Measurements from ENCODE around the gene MLEC.

MLEC gene

DNA sequence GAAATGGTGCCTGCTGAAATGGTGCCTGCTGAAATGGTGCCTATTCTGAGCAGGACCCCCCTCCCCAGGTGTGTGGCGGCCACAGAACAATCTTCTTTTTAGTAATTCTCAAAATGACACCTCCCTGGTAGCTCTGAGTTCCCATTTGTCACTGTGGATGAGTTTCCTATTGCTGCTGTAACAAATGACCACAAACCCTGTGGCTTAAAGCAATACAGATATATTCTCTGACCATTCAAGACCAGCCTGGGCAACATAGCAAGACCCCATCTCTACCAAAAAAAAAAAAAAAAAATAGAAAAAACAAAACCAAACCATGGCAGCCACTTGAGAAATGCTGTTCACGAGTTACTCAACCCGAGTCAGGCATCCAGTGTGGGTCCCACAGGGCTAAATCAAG is 46.6 kb downstream of the MLEC start:
- no peak overlapping the region for H3K27ac ChIP-seq (ENCODE audit: low read depth, low read length)
- no peak overlapping the region for H3K4me3 ChIP-seq (ENCODE audit: low read length)
- no peaks in the 10 kb centered on the region for H3K27me3 ChIP-seq (ENCODE audit: control insufficient read depth, insufficient read depth, low read length)
- no peak overlapping the region for H3K9ac ChIP-seq (ENCODE audit: low read length)
- no peaks in the 10 kb centered on the region for H3K4me1 ChIP-seq (ENCODE audit: control insufficient read depth, insufficient read depth, low read length)
- H3K36me3 ChIP-seq (ENCODE audit: control insufficient read depth, insufficient read depth, low read length) = peaks cover 3% of the 10 kb centered on the region

DNA sequence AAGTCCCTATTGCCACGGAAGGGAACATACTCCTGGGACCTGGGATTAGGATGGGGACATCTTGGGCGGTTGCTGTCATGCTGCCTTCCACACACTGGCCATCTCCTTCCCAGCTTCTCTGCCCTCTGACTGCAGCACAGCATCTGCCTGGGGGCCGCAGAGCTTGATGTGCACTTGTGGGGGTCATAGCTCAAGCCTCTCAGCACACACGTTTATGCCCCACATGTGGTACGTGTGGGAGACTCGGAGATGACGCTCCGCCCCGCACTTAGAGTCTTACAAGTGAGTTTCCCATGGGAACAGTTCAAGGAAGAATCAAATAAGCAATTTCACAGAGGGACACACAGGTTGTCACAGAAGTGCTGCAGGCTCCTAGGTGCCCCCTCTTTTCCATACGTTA is 47.3 kb downstream of the MLEC start:
- no peaks in the 10 kb centered on the region for H3K27me3 ChIP-seq (ENCODE audit: control insufficient read depth, insufficient read depth, low read length)
- peaks cover 4% of the 10 kb centered on the region for H3K36me3 ChIP-seq (ENCODE audit: control insufficient read depth, insufficient read depth, low read length)
- no peaks in the 10 kb centered on the region for H3K4me1 ChIP-seq (ENCODE audit: control insufficient read depth, insufficient read depth, low read length)
- no peak overlapping the region for H3K4me3 ChIP-seq (ENCODE audit: low read length)
- no peak overlapping the region for H3K27ac ChIP-seq (ENCODE audit: low read depth, low read length)
- H3K9ac ChIP-seq (ENCODE audit: low read length) = no peak overlapping the region

DNA sequence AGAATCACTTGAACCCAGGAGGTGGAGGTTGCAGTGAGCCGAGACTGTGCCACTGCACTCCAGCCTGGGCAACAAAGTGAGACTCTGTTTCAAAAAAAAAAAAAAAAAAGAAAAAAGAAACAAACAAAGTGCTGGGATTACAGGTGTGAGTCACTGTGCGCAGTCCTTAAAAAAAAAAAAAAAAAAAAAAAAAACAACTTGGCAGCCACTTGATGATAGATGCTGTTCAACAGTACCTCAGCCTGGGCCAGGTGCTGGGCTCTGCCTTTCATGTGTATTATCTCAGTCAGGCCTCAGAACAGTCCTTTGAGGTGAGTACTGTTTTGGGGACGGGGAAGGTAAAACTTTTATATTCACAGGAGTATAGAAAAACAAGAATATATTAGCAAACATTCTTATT is 48.2 kb downstream of the MLEC start:
- H3K4me1 ChIP-seq (ENCODE audit: control insufficient read depth, insufficient read depth, low read length) = no peaks in the 10 kb centered on the region
- H3K9ac ChIP-seq (ENCODE audit: low read length) = no peak overlapping the region
- H3K4me3 ChIP-seq (ENCODE audit: low read length) = no peak overlapping the region
- no peaks in the 10 kb centered on the region for H3K27me3 ChIP-seq (ENCODE audit: control insufficient read depth, insufficient read depth, low read length)
- peaks cover 2% of the 10 kb centered on the region for H3K36me3 ChIP-seq (ENCODE audit: control insufficient read depth, insufficient read depth, low read length)
- no peak overlapping the region for H3K27ac ChIP-seq (ENCODE audit: low read depth, low read length)

DNA sequence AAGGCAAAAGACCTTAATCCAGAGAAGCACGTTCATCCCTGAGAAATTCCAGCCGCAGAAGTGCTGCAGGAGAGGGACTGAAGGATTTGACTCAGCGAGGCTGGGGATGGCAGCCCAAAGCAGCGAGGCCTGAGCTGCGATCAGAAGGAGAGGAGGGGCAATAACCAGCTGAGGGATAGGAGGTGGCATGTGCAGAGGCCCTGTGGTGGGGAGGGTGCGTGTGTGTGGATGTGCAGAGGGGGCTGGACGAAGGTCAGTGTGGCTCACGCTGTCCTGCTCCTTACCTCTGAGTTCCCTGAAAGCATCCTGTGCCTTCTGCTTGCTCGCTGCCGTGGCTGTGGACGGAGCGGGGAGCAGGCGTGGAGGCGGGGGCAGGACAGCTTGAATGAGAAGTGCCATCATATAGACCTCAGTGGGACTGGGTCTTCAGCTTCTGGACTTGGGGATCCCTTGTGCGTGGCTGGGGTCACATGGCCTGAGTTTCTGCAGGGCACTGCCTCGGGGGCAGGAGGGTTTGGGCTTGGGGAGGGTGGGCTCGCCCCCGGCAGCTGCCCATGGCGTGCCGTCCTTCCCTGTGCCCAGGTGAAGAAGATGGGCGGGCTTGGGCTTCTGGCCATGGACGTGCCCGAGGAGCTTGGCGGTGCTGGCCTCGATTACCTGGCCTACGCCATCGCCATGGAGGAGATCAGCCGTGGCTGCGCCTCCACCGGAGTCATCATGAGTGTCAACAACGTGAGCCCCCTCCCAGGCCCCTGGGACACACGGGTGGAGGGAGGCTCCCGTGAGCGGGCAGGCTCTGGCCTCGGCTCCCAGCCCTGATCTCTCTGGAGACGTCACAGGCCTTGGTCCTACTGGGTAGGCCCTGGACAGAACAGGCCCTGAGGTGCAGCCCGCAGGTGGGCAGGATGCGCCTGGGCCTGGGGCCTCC is 49.7 kb downstream of the MLEC start:
- Histone ChIP-seq H3K9ac (ENCODE audit: low read length) (no peak overlapping the region), H3K27me3 (ENCODE audit: control insufficient read depth, insufficient read depth, low read length) (no peaks in the 10 kb centered on the region), H3K27ac (ENCODE audit: low read depth, low read length) (no peak overlapping the region), H3K4me3 (ENCODE audit: low read length) (no peak overlapping the region), H3K4me1 (ENCODE audit: control insufficient read depth, insufficient read depth, low read length) (no peaks in the 10 kb centered on the region), H3K36me3 (ENCODE audit: control insufficient read depth, insufficient read depth, low read length) (peaks cover 2% of the 10 kb centered on the region)

DNA sequence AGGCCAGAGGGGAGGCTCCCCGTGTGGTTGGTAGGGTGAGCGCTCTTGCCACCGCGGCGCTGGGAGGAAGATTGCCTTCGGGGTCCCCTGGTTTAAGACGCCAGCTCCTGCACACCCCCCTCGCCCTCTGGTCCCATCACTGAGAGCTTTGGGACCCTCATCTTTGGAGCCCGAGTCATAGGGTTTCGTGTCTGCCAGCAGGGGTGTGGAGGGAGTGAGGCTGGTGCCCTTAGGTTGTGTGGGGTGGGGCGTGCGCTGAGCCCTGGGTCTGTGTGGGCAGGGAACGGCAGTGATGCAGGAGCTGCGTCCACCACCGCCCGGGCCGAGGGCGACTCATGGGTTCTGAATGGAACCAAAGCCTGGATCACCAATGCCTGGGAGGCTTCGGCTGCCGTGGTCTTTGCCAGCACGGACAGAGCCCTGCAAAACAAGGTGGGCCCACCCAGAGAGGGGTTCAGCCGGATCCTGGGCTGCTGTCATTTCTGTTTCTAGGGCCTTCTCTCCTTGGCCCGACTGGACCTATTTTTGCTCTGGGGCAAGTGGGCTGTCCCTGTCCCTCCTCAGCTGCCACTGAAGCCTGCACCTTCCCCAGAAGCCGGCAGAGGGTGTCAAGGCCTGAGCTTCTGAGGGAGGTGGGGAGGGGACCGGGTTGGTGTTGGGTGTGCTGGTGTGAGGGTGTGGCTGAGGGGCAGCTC is 50.8 kb downstream of the MLEC start:
- H3K4me1 ChIP-seq (ENCODE audit: control insufficient read depth, insufficient read depth, low read length) = no peaks in the 10 kb centered on the region
- H3K27ac ChIP-seq (ENCODE audit: low read depth, low read length) = no peak overlapping the region
- H3K27me3 ChIP-seq (ENCODE audit: control insufficient read depth, insufficient read depth, low read length) = no peaks in the 10 kb centered on the region
- no peak overlapping the region for H3K9ac ChIP-seq (ENCODE audit: low read length)
- no peak overlapping the region for H3K4me3 ChIP-seq (ENCODE audit: low read length)
- H3K36me3 ChIP-seq (ENCODE audit: control insufficient read depth, insufficient read depth, low read length) = peaks cover 2% of the 10 kb centered on the region

DNA sequence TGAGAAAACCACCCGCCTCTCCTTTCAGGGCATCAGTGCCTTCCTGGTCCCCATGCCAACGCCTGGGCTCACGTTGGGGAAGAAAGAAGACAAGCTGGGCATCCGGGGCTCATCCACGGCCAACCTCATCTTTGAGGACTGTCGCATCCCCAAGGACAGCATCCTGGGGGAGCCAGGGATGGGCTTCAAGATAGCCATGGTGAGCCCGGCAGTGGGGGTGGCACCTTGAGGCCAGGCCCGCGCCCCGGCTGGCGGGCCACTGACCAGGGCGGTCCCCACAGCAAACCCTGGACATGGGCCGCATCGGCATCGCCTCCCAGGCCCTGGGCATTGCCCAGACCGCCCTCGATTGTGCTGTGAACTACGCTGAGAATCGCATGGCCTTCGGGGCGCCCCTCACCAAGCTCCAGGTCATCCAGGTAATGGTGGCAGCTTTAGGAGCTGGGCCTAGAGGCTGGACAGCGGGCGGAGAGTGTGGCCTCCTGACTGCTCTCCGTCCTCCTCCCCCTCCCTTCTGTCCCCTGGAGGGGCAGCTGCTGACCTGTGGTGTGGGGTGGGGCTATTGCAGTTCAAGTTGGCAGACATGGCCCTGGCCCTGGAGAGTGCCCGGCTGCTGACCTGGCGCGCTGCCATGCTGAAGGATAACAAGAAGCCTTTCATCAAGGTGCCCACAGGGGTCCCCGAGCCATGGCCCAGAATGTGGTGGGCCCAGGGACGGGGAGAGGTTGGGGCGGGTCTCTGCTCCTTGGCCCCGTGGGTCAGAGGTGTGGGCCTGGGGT is 51.5 kb downstream of the MLEC start:
- Histone ChIP-seq H3K36me3 (ENCODE audit: control insufficient read depth, insufficient read depth, low read length) (peaks cover 2% of the 10 kb centered on the region), H3K27me3 (ENCODE audit: control insufficient read depth, insufficient read depth, low read length) (no peaks in the 10 kb centered on the region), H3K9ac (ENCODE audit: low read length) (no peak overlapping the region), H3K27ac (ENCODE audit: low read depth, low read length) (no peak overlapping the region), H3K4me3 (ENCODE audit: low read length) (no peak overlapping the region), H3K4me1 (ENCODE audit: control insufficient read depth, insufficient read depth, low read length) (no peaks in the 10 kb centered on the region)

DNA sequence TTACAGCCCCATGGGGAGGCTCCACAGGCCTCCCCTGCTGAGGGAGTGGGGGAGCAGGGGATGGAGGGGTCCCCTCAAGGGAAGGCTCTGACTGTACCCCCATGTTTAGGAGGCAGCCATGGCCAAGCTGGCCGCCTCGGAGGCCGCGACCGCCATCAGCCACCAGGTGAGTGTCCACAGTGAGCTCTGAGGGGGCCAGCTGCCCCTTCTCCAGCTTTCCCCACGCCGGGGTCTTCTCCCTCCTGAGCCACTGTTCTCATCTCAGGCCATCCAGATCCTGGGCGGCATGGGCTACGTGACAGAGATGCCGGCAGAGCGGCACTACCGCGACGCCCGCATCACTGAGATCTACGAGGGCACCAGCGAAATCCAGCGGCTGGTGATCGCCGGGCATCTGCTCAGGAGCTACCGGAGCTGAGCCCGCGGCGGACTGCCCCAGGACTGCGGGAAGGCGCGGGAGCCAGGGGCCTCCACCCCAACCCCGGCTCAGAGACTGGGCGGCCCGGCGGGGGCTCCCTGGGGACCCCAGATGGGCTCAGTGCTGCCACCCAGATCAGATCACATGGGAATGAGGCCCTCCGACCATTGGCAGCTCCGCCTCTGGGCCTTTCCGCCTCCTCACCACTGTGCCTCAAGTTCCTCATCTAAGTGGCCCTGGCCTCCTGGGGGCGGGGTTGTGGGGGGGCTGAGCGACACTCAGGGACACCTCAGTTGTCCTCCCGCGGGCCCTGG is 52.2 kb downstream of the MLEC start:
- no peak overlapping the region for H3K27ac ChIP-seq (ENCODE audit: low read depth, low read length)

DNA sequence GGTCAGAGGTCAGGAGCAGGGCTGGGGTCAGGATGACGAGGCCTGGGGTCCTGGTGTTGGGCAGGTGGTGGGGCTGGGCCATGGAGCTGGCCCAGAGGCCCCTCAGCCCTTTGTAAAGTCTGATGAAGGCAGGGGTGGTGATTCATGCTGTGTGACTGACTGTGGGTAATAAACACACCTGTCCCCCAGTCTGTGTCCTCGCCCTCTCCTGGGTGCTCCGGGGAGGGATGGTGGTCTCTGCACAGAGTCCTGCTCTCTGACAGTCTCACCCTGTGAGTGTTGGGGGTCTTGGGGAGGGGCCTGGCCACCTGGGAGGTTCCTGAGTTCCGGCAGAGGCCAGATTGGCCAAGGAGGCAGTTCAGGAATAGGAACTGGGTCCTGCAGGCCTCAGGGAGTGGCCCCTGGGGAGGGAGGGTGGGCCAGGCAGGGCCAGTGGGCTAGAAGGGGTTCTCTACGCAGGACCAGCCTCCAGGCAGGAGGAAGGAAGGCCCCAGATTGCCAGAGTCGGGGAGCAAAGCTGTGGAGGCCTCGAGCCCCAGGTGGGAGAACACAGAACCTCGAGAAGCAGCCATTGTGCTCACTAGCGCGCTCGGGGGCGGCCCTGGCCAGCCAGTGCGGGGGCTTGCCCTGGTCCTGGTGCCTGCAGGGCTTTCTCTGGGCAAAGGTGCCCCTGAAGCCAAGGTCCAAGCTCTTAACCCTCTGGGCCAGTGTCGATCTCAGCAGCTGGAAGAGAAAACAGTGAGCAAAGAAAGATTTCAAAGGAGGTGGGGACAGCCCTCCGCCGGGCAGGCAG is 53.1 kb downstream of the MLEC start:
- no peaks in the 10 kb centered on the region for H3K4me1 ChIP-seq (ENCODE audit: control insufficient read depth, insufficient read depth, low read length)
- no peak overlapping the region for H3K9ac ChIP-seq (ENCODE audit: low read length)
- H3K27ac ChIP-seq (ENCODE audit: low read depth, low read length) = no peak overlapping the region
- H3K27me3 ChIP-seq (ENCODE audit: control insufficient read depth, insufficient read depth, low read length) = no peaks in the 10 kb centered on the region
- H3K36me3 ChIP-seq (ENCODE audit: control insufficient read depth, insufficient read depth, low read length) = peaks cover 2% of the 10 kb centered on the region
- no peak overlapping the region for H3K4me3 ChIP-seq (ENCODE audit: low read length)

More for the DNA sequence above, 52.2 kb downstream of the MLEC start:
- no peak overlapping the region for H3K4me3 ChIP-seq (ENCODE audit: low read length)
- H3K27me3 ChIP-seq (ENCODE audit: control insufficient read depth, insufficient read depth, low read length) = no peaks in the 10 kb centered on the region
- H3K4me1 ChIP-seq (ENCODE audit: control insufficient read depth, insufficient read depth, low read length) = no peaks in the 10 kb centered on the region
- H3K36me3 ChIP-seq (ENCODE audit: control insufficient read depth, insufficient read depth, low read length) = peaks cover 2% of the 10 kb centered on the region
- H3K9ac ChIP-seq (ENCODE audit: low read length) = no peak overlapping the region

DNA sequence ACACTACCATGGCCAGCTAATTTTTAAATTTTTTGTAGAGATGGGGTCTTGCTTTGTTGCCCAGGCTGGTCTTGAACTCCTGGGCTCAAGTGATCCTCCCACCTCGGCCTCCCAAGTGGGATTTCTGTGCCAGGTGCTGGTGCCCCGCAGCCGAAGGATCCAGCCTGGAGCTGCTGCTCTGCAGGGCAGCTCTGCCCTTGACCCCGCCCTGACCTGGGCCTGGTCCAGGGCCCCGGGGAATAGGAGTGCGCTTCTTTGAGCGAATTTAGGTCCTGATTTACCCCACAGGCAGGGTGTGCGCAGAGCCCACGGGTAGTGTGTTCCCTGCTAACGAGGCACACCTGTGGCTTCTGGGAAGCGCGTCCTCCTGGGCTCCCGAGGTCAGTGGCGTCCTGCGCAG is 53.9 kb downstream of the MLEC start:
- Histone ChIP-seq H3K27me3 (ENCODE audit: control insufficient read depth, insufficient read depth, low read length) (no peaks in the 10 kb centered on the region), H3K9ac (ENCODE audit: low read length) (no peak overlapping the region), H3K4me3 (ENCODE audit: low read length) (no peak overlapping the region), H3K36me3 (ENCODE audit: control insufficient read depth, insufficient read depth, low read length) (peaks cover 2% of the 10 kb centered on the region), H3K27ac (ENCODE audit: low read depth, low read length) (no peak overlapping the region), H3K4me1 (ENCODE audit: control insufficient read depth, insufficient read depth, low read length) (no peaks in the 10 kb centered on the region)

DNA sequence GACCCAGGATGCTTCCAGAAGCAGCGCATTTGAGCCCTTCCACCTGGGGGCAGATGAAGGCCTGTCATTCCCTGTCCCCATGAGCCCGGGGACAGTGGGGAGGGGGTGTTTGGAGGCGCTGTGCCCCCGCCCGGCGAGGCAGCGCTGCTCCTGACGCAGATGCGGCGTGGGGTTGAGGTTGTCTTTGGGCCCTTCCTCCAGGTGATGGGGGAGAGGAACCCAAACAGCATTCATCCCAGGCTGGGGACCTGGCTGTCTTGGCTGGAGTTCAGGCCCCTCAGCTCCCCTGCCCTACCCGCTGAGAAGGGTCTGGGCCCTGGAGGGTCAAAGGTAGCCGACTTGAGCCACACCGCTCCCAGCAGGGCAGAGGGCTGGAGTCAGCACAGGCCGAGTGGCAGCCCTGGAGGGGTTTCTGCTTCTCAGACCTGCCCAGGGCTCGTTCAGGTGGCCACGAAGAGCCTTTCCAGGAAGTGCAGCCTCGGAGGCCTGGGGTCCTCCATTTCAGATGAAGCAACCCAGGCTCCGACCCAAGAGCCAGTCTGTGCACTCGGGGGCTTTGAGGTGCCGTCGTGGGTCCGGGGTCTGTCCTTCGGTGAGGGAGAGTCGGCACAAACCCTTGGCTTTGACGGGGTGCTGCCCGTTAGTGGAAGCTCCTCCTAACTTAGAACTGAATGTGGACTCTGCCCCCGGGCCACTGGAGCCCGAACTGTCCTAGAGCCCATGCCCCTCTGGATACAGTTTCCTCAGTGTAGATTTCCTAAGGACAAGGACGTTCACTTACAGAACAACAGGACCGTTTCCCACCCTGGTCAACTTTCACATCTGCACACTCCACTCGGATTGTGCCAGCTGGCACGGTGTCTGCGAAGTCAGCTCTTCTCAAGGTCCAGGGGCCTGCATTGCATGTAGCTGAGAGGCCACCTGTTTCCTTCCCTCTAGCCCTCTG is 54.8 kb downstream of the MLEC start:
- Histone ChIP-seq H3K4me3 (ENCODE audit: low read length) (no peak overlapping the region), H3K9ac (ENCODE audit: low read length) (no peak overlapping the region), H3K4me1 (ENCODE audit: control insufficient read depth, insufficient read depth, low read length) (no peaks in the 10 kb centered on the region), H3K27me3 (ENCODE audit: control insufficient read depth, insufficient read depth, low read length) (no peaks in the 10 kb centered on the region), H3K27ac (ENCODE audit: low read depth, low read length) (no peak overlapping the region), H3K36me3 (ENCODE audit: control insufficient read depth, insufficient read depth, low read length) (peaks cover 2% of the 10 kb centered on the region)
